IPS-20b (cell line): ENCODE measurements around the gene REEP3.
"Not testable (repeated sequence)": the region's sequence is repeated elsewhere in the genome, so short reads cannot be mapped to it uniquely, and the experiment has no call there.

ENCODE experiments used
- H3K27ac ChIP-seq: one replicate; pipeline ENCODE4 v1.5.1; 2013; ENCODE audit warnings: low read length
- H3K27me3 ChIP-seq: 2 replicates; pipeline ENCODE4 v1.6.1; 2013; ENCODE audit warnings: mild to moderate bottlenecking, low read length, inconsistent platforms; ENCODE audit not compliant: insufficient read depth
- H3K36me3 ChIP-seq: 2 replicates; pipeline ENCODE4 v1.6.1; 2013; ENCODE audit warnings: low read depth, mild to moderate bottlenecking, inconsistent platforms, low read length, moderate library complexity; ENCODE audit not compliant: insufficient read depth
- H3K4me1 ChIP-seq: 2 replicates; pipeline ENCODE4 v1.6.1; 2013; ENCODE audit warnings: mild to moderate bottlenecking, control low read depth, inconsistent platforms, low read length, moderate library complexity; ENCODE audit not compliant: insufficient read depth
- H3K4me3 ChIP-seq: 2 replicates; pipeline ENCODE4 v1.5.1; 2013; ENCODE audit warnings: mild to moderate bottlenecking, low read length, inconsistent platforms
- H3K9ac ChIP-seq: 2 replicates; pipeline ENCODE4 v1.6.1; 2013; ENCODE audit warnings: low read depth, mild to moderate bottlenecking, inconsistent platforms, low read length, moderate library complexity
- H3K9me3 ChIP-seq: 2 replicates; pipeline ENCODE4 v1.6.1; 2013; ENCODE audit warnings: mild to moderate bottlenecking, low read depth, low read length, inconsistent platforms; ENCODE audit not compliant: insufficient read depth

The REEP3 gene

DNA sequence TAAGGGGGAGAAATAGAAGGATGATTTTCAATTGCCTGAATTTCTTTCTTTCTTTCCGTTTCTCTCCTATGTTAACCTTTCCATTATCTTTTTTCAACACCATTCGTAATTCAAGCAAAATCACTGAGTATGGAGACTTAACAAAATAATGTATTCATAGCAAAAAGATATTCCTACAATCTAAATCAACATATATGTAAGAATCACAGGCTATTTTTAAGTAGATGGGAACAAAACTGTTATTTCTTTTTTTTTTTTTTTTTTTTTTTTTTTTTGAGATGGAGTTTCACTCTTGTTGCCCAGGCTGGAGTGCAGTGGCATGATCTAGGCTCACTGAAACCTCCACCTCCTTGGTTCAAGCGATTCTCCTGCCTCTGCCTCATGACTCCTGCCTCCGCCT, 28.2 kb upstream of the REEP3 start:
- H3K9me3 ChIP-seq, result peaks cover 7% of the 10 kb centered on the region
- no peaks in the 10 kb centered on the region for H3K27me3 ChIP-seq
- H3K27ac ChIP-seq, result no peak overlapping the region
- H3K9ac ChIP-seq, result no peak overlapping the region
- H3K4me3 ChIP-seq, result no peak overlapping the region
- no peaks in the 10 kb centered on the region; the same call in 1 of the 2 replicates for H3K36me3 ChIP-seq
- H3K4me1 ChIP-seq, result peaks cover 3% of the 10 kb centered on the region; the same call in 1 of the 2 replicates

DNA sequence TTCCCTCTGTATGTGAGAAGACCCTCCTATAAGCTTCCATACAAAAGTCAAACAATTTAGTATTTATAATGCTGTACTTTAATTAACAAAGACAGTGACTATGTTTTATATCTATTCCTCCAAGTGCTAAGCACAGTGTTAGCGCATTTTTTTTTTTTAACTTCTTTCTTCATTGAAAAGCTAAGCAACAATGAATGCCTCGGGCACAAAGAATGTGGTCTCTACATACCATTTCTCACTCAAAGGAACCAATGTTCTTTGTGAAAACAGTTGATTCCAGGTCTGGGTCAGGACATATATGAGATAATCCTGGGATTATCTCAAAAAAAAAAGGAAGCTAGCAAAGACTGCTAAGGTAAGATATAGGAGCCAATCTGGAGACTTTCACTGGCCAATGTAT, 26.2 kb upstream of the REEP3 start:
- Histone ChIP-seq H3K9ac (no peak overlapping the region), H3K4me1 (peaks cover 3% of the 10 kb centered on the region; the same call in 1 of the 2 replicates), H3K27me3 (no peaks in the 10 kb centered on the region), H3K27ac (no peak overlapping the region), H3K9me3 (peaks cover 7% of the 10 kb centered on the region), H3K4me3 (no peak overlapping the region), H3K36me3 (no peaks in the 10 kb centered on the region; the same call in 1 of the 2 replicates)

DNA sequence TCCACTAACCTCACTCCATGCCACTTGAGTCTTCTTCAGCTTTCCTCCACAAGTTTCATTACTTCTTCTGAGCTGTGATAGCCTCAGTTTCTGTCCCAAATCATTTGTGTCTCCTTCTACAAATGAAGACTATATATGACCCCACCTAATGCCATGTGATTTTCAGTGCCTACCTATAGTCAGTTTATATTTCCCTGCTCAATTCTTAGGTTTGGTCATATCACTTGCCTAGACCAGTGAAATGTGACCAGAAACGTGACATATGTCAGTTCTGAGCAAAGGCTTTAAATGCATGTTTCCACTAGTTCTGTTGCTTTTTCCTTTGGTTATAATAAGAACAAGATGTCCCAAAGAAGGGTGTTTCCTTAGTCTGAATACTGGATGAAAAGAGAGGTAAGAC, 24.6 kb upstream of the REEP3 start:
- H3K4me1 ChIP-seq, result peaks cover 3% of the 10 kb centered on the region; the same call in 1 of the 2 replicates
- H3K27ac ChIP-seq, result no peak overlapping the region
- no peak overlapping the region for H3K9ac ChIP-seq
- no peaks in the 10 kb centered on the region for H3K27me3 ChIP-seq
- H3K36me3 ChIP-seq, result no peaks in the 10 kb centered on the region
- H3K4me3 ChIP-seq, result no peak overlapping the region
- no peaks in the 10 kb centered on the region for H3K9me3 ChIP-seq

DNA sequence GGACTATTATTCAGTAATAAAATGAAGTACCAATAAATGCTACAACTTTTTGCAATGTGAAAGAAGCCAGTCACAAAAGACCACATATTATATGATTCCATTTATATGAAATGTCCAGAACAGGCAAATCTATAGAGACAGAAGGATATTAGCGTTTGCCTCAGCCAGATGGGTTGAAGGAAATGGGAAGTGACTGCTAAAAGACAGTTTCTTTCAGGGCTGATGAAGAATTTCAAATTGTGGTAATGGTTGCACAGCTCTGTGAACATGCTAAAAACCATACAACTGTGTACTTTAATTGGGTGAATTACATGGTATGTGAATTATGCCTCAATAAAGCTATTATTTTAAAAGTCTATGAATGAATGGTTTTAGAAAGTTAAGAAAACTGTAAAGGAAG, 23.9 kb upstream of the REEP3 start:
- Histone ChIP-seq H3K9ac (no peak overlapping the region), H3K4me3 (no peak overlapping the region), H3K27ac (no peak overlapping the region), H3K36me3 (no peaks in the 10 kb centered on the region), H3K27me3 (no peaks in the 10 kb centered on the region), H3K9me3 (no peaks in the 10 kb centered on the region), H3K4me1 (no peaks in the 10 kb centered on the region; the same call in 1 of the 2 replicates)

DNA sequence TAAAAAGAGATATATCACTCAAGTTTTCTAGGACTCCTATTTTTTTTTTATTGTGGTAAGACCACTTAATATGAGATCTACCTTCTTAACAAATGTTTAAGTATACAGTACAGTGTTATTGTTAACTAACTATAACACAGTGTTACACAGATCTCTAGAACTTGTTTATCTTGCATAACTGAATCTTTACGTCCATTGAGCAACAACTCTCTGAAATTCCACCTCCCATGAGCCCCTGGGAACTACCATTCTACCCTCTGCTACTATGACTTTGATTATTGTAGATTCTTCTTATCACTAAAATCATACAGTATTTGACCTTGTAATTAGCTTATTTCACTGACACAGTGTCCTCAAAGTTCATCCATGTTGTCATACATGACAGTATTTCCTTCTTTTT, 22.5 kb upstream of the REEP3 start:
- Histone ChIP-seq H3K4me1 (no peaks in the 10 kb centered on the region; the same call in 1 of the 2 replicates), H3K9ac (no peak overlapping the region), H3K36me3 (no peaks in the 10 kb centered on the region), H3K4me3 (no peak overlapping the region), H3K27ac (no peak overlapping the region), H3K27me3 (no peaks in the 10 kb centered on the region), H3K9me3 (no peaks in the 10 kb centered on the region)

DNA sequence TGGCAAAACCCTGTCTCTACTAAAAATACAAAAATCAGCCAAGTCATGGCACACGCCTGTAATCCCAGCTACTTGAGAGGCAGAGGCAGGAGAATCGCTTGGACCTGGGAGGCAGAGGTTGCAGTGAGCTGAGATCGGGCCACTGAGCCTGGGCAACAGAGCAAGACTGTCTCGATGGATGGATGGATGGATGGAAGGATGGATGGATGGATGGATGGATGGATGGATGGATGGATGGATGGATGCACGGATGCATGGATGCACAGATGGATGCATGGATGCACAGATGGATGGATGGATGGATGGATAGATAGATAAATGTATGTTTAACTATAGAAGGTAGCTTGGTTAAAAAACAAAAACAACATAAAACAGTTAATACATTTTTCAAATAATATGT, 20.6 kb upstream of the REEP3 start:
- H3K4me3 ChIP-seq, H3K36me3 ChIP-seq, H3K9ac ChIP-seq, H3K9me3 ChIP-seq, H3K27me3 ChIP-seq, H3K27ac ChIP-seq: not testable (repeated sequence)
- peaks cover 15% of the 10 kb centered on the region for H3K4me1 ChIP-seq

DNA sequence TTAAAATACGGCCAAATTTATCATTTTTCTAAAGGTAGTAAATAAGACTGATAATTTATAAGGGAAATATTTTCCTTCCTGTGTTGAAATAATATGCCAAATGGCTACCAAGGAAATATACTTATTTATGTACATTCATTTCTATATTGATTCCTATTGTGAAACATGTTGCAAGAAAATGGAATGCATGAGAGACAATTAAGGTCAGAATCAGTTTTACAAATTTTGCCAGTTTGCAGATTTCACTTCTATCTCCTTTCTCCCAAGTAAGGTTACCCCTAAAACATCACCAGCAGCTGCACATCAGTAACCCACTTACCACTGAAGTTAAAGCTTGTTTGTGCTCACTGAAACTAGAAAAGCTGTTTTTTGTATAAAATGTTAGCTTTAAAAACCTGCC, 19.2 kb upstream of the REEP3 start:
- H3K9me3 ChIP-seq, result no peaks in the 10 kb centered on the region
- H3K9ac ChIP-seq, result no peak overlapping the region

DNA sequence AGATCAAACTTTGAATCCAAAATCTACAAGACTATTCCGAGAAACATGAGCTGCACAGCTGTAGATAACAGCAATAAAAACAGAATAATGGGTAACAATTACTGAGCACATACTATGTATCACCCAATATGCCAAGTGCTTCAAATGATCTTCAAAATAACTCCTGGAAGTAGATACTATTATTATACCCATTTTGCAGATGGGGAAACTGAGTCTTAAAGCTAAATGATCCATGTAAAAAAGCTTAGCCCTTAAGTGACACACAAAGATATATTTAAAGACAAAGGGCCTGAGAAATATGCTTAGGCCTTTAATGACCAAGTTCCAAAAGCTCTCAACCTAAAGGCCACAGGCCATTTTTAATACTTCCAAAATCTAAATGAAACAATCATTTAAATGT, 18.4 kb upstream of the REEP3 start:
- no peak overlapping the region for H3K27ac ChIP-seq
- H3K36me3 ChIP-seq, result no peaks in the 10 kb centered on the region
- no peaks in the 10 kb centered on the region for H3K27me3 ChIP-seq
- H3K4me1 ChIP-seq, result peaks cover 26% of the 10 kb centered on the region
- H3K4me3 ChIP-seq, result no peak overlapping the region
- no peak overlapping the region for H3K9ac ChIP-seq
- H3K9me3 ChIP-seq, result no peaks in the 10 kb centered on the region

More for the DNA sequence above, 19.2 kb upstream of the REEP3 start:
- H3K36me3 ChIP-seq, result no peaks in the 10 kb centered on the region
- no peak overlapping the region for H3K27ac ChIP-seq
- no peak overlapping the region for H3K4me3 ChIP-seq
- H3K27me3 ChIP-seq, result no peaks in the 10 kb centered on the region
- peaks cover 25% of the 10 kb centered on the region for H3K4me1 ChIP-seq

DNA sequence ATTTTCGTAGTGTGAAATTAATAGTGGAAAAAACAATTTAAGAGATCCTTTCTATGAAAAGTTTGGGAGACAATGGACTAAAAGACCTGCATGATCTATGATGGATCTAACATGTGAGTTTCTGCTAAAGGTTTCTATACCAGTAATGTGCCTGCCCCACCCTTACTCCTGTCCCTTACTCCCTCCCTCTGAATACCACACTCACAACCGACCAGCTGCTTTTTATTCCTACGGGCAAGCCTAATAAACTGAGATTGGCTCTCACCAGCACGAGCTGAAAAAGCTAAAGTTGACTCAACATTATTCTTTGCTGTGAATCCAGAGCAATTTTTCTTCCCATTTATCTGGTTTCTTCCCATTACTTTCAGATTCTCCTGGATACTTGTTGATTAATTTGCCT, 17.8 kb upstream of the REEP3 start:
- Histone ChIP-seq H3K27me3 (no peaks in the 10 kb centered on the region), H3K27ac (no peak overlapping the region), H3K9me3 (no peaks in the 10 kb centered on the region), H3K4me3 (no peak overlapping the region), H3K36me3 (no peaks in the 10 kb centered on the region), H3K4me1 (peaks cover 26% of the 10 kb centered on the region), H3K9ac (no peak overlapping the region)

DNA sequence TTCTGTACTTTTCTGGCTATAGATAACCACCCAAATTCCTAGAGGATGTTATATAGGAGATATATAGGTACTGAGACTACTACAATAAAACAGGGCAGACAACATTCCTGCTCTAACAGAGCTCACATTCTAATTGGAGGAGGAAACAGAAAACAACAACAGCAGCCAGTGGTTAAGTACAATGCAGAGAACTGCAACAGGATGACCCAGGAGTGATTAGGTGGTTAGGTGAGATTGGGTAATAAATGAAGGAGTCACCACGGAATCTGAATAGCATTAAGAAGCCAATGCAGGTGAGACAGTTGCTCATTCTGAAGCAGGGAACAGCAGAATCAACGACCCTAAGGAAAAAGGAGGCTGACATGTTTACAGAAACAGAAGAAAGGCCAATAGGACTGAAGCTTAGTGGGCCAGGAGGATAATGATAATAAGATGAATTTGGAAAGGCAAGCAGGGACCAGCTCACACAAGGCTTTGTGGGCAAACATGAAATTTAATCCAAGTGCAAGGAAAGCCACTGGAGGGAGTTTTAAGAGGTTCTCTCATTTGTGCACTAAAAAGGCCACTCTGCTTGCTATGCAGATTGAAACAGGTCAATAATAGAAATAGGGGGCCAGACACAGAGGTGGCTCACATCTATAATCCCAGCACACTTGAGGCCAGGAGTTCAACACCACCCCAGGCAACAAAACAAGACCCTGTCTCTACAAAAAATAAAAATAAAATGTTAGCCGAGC, 16.9 kb upstream of the REEP3 start:
- H3K27me3 ChIP-seq, result no peaks in the 10 kb centered on the region
- H3K4me1 ChIP-seq, result peaks cover 26% of the 10 kb centered on the region
- H3K9me3 ChIP-seq, result no peaks in the 10 kb centered on the region
- no peak overlapping the region for H3K9ac ChIP-seq
- H3K36me3 ChIP-seq, result no peaks in the 10 kb centered on the region
- H3K27ac ChIP-seq, result no peak overlapping the region
- no peak overlapping the region for H3K4me3 ChIP-seq

DNA sequence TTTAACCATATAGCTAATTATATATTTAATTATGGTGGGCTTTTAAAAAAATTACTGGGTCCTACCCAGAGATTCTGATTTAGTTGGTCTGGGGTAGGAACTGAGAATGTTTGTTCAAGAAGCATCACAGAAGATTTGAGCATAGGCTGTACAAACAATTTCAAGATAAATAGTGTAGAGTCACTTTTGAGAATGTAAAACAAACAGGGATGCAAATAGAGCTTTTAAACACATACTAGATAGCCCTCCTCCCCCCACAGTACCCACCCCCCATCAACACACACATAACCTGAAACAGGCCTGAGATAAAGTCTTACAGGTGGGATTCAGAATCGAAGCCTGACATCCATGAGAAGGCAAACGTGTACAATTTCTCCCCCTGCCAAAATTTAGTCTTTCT, 15.6 kb upstream of the REEP3 start:
- H3K36me3 ChIP-seq, result no peaks in the 10 kb centered on the region
- peaks cover 26% of the 10 kb centered on the region for H3K4me1 ChIP-seq
- H3K4me3 ChIP-seq, result no peak overlapping the region
- H3K9ac ChIP-seq, result no peak overlapping the region
- H3K27me3 ChIP-seq, result no peaks in the 10 kb centered on the region
- no peak overlapping the region for H3K27ac ChIP-seq
- no peaks in the 10 kb centered on the region for H3K9me3 ChIP-seq

DNA sequence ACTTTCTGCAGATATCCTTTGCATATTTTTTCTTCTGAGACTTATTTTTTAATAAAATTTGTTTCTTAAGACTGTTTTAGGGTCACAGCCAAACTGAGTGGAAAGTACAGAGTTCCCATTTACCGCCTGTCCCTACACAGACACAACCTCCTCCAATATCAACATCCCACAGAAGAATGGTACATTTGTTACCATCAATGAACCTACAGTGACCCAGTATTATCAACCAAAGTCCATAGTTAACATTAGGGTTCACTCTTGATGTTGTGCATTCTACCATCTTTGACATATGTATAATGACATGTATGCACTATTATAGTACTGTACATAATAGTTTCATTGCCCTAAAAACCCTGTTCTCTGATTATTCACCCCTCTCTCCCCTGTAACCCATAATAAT, 14.6 kb upstream of the REEP3 start:
- H3K36me3 ChIP-seq, result no peaks in the 10 kb centered on the region
- H3K4me1 ChIP-seq, result peaks cover 26% of the 10 kb centered on the region
- H3K27ac ChIP-seq, result no peak overlapping the region
- no peak overlapping the region for H3K4me3 ChIP-seq
- no peak overlapping the region for H3K9ac ChIP-seq
- no peaks in the 10 kb centered on the region for H3K27me3 ChIP-seq
- H3K9me3 ChIP-seq, result no peaks in the 10 kb centered on the region
